ENCODE measurements around the gene APBB1IP.

APBB1IP gene

DNA sequence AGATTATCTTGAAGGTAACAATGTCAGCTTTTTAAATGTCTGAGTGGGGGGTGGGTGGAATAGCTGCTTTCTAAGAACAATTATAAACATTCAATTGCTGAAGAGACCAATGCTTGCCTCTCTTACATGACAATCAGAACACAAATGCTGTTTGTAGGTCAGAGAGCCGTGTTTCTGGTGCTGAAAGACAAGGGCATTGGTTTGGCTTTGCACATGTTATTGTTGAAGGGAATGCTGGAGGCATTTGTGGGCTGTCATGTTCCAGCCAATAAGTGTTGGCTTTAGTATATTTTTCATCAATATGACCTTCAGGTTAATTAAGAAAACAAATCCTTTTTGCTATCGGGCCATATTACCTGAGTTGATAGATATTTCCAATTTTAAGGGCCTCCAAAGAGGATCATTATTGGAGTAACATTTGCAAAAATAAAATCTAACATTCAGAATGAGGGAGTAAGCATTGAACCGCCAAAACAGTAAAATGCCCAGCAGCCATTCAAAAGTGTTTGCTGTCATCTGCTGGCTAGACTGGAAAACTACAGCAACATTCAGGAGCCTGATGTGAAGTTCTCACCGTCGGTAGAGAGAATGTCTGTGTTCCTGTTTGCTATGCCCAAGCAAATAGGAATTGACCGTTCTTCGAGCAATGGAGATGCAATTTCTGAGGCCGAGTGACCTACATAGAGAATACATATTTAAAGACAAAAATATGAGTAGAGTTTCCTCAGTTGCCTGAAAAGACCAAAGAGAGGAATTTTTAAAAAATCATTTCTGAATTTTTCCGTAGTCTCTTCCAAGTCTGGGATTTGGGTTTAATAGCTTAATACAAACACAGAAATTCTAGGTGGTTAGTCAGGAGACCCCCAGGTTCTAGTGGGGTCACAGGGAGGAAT lies 118.9 kb downstream of the APBB1IP start:
- Histone ChIP-seq H3K4me3 (replicated peaks; ENCODE audit: insufficient read depth, low read length) (no peak overlapping the region), H3K27ac (replicated peaks) (no peak overlapping the region)

DNA sequence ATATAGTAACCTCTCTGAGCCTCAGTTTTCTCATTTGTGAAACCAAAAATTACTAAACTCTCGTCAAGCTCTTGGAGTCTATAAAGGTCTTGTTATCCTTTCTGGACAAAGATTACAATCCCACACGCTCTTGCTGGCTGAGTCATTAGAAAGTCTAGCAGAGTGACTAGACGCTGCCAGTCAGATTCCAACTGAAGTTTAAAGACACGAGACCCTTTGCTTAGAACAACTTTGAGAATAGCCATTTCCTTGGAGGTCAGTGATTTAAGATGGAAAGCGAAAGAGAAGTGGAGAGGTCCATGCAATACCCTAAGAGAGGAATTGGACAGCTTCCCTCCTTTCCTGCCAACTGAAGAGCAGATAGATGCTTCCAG lies 119.5 kb downstream of the APBB1IP start:
- DNase-seq (ENCODE audit: low read depth in 1 of 2, low spot score in 1 of 2) = no peak
- TF ChIP-seq, protein P1, sequence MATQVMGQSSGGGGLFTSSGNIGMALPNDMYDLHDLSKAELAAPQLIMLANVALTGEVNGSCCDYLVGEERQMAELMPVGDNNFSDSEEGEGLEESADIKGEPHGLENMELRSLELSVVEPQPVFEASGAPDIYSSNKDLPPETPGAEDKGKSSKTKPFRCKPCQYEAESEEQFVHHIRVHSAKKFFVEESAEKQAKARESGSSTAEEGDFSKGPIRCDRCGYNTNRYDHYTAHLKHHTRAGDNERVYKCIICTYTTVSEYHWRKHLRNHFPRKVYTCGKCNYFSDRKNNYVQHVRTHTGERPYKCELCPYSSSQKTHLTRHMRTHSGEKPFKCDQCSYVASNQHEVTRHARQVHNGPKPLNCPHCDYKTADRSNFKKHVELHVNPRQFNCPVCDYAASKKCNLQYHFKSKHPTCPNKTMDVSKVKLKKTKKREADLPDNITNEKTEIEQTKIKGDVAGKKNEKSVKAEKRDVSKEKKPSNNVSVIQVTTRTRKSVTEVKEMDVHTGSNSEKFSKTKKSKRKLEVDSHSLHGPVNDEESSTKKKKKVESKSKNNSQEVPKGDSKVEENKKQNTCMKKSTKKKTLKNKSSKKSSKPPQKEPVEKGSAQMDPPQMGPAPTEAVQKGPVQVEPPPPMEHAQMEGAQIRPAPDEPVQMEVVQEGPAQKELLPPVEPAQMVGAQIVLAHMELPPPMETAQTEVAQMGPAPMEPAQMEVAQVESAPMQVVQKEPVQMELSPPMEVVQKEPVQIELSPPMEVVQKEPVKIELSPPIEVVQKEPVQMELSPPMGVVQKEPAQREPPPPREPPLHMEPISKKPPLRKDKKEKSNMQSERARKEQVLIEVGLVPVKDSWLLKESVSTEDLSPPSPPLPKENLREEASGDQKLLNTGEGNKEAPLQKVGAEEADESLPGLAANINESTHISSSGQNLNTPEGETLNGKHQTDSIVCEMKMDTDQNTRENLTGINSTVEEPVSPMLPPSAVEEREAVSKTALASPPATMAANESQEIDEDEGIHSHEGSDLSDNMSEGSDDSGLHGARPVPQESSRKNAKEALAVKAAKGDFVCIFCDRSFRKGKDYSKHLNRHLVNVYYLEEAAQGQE (IDR thresholded peaks at IDR 0.05; ENCODE audit: insufficient replicate concordance, low read depth) = no peak
- TF ChIP-seq POLR2AphosphoS5 (IDR thresholded peaks at IDR 0.05; ENCODE audit: low read depth) = no peak
- TF ChIP-seq GABPA (IDR thresholded peaks at IDR 0.05; ENCODE audit: low read depth) = no peak
- TF ChIP-seq, protein P2, sequence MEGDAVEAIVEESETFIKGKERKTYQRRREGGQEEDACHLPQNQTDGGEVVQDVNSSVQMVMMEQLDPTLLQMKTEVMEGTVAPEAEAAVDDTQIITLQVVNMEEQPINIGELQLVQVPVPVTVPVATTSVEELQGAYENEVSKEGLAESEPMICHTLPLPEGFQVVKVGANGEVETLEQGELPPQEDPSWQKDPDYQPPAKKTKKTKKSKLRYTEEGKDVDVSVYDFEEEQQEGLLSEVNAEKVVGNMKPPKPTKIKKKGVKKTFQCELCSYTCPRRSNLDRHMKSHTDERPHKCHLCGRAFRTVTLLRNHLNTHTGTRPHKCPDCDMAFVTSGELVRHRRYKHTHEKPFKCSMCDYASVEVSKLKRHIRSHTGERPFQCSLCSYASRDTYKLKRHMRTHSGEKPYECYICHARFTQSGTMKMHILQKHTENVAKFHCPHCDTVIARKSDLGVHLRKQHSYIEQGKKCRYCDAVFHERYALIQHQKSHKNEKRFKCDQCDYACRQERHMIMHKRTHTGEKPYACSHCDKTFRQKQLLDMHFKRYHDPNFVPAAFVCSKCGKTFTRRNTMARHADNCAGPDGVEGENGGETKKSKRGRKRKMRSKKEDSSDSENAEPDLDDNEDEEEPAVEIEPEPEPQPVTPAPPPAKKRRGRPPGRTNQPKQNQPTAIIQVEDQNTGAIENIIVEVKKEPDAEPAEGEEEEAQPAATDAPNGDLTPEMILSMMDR (IDR thresholded peaks at IDR 0.05; ENCODE audit: insufficient read depth, low read length) = no peak
- no peak for TF ChIP-seq SPI1 (IDR thresholded peaks at IDR 0.05; ENCODE audit: borderline replicate concordance, low read depth)
- no peak overlapping the region for H3K4me3 ChIP-seq (replicated peaks; ENCODE audit: insufficient read depth, low read length)
- no peak overlapping the region for H3K27ac ChIP-seq (replicated peaks)
- no peaks in the 10 kb centered on the region for H3K27me3 ChIP-seq (ENCODE audit: insufficient read depth, poor library complexity, severe bottlenecking)

More for the DNA sequence above, 118.9 kb downstream of the APBB1IP start:
- H3K27me3 ChIP-seq (ENCODE audit: insufficient read depth, poor library complexity, severe bottlenecking) = no peaks in the 10 kb centered on the region
- peak; percentile 23 to 57 for DNase-seq (ENCODE audit: low read depth in 1 of 2, low spot score in 1 of 2)
- TF ChIP-seq SPI1 (IDR thresholded peaks at IDR 0.05; ENCODE audit: borderline replicate concordance, low read depth) = no peak
- TF ChIP-seq, protein P2 (IDR thresholded peaks at IDR 0.05; ENCODE audit: insufficient read depth, low read length) = peak; percentile 52

DNA sequence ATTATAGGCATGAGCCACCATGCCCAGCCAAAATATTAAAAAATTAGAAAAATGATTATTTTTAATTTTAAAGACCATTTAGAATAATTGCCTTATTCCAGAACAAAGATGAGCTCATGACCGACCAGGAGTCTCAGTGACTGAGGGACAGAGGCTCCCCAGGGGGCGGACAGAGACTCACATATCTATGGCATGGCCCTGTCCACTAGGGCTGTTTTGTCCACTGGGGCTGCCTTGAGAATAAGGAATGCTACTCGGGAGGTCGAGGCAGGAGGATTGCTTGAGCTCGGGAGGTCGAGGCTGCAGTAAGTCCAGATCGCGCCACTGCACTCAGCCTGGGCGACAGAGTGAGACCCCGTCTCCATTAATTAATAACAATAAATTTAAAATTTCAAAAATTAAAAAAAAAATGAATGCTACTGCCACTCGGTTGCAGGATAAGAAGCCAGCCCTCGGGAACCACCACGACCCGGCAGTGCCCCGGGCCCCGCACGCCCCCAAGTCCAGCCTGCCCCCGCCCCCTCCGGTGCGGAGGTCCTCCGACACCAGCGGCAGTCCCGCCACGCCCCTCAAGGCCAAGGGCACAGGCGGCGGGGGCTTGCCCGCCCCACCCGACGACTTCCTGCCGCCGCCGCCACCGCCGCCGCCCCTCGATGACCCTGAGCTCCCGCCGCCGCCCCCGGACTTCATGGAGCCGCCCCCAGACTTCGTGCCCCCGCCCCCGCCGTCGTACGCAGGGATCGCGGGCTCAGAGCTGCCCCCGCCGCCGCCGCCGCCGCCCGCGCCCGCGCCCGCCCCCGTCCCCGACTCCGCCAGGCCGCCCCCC lies 128.6 kb downstream of the APBB1IP start:
- H3K4me3 ChIP-seq (replicated peaks; ENCODE audit: insufficient read depth, low read length) = no peak overlapping the region

More for the DNA sequence above, 128.6 kb downstream of the APBB1IP start:
- no peaks in the 10 kb centered on the region for H3K27me3 ChIP-seq (ENCODE audit: insufficient read depth, poor library complexity, severe bottlenecking)
- no peak for DNase-seq (ENCODE audit: low read depth in 1 of 2, low spot score in 1 of 2)
- no peak for TF ChIP-seq SPI1 (IDR thresholded peaks at IDR 0.05; ENCODE audit: borderline replicate concordance, low read depth)
- no peak for TF ChIP-seq GABPA (IDR thresholded peaks at IDR 0.05; ENCODE audit: low read depth)
- TF ChIP-seq POLR2AphosphoS5 (IDR thresholded peaks at IDR 0.05; ENCODE audit: low read depth) = no peak
- TF ChIP-seq, protein P1 (IDR thresholded peaks at IDR 0.05; ENCODE audit: insufficient replicate concordance, low read depth) = no peak
- TF ChIP-seq, protein P2 (IDR thresholded peaks at IDR 0.05; ENCODE audit: insufficient read depth, low read length) = no peak
- no peak overlapping the region for H3K27ac ChIP-seq (replicated peaks)
